ENCODE results near the gene GFRA1. TPM values are rescaled to one million over a fixed set of nuclear protein-coding genes. Genes with fewer than 3 reads are reported as not detected.

Gene GFRA1, protein sequence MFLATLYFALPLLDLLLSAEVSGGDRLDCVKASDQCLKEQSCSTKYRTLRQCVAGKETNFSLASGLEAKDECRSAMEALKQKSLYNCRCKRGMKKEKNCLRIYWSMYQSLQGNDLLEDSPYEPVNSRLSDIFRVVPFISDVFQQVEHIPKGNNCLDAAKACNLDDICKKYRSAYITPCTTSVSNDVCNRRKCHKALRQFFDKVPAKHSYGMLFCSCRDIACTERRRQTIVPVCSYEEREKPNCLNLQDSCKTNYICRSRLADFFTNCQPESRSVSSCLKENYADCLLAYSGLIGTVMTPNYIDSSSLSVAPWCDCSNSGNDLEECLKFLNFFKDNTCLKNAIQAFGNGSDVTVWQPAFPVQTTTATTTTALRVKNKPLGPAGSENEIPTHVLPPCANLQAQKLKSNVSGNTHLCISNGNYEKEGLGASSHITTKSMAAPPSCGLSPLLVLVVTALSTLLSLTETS
- under 1 TPM; 0.03 to 0.11 (median 0.08) TPM for total RNA-seq

GRCh38 chr10:116272440-116273283 is at the start of gene GFRA1:
TSS of gene GFRA1 (minus strand) at chr10:116273206. CDS start at chr10:116272029, 1,177 bp downstream.
- H3K9me3 Mint-ChIP-seq, result no peaks in the 10 kb centered on the region
- H3K4me1 Mint-ChIP-seq (ENCODE audit: low read depth), result peaks cover 4% of the 10 kb centered on the region
- no peaks in the 10 kb centered on the region for H3K36me3 Mint-ChIP-seq (ENCODE audit: insufficient read depth)
- peaks cover 53% of the 10 kb centered on the region for H3K27me3 Mint-ChIP-seq (ENCODE audit: low read depth)
- H3K4me3 Mint-ChIP-seq, result no peak within 1 kb of the TSS
- no peak for ATAC-seq
- no peak for DNase-seq

GRCh38 chr10:116316503-116316902 is 43.5 kb upstream of the GFRA1 start:
- no peaks in the 10 kb centered on the region for H3K36me3 Mint-ChIP-seq (ENCODE audit: insufficient read depth)
- ATAC-seq (no peak), DNase-seq (no peak)
- H3K4me3 Mint-ChIP-seq, result no peak overlapping the region
- H3K27me3 Mint-ChIP-seq (ENCODE audit: low read depth), result no peaks in the 10 kb centered on the region
- H3K4me1 Mint-ChIP-seq (ENCODE audit: low read depth), result no peaks in the 10 kb centered on the region
- no peaks in the 10 kb centered on the region for H3K9me3 Mint-ChIP-seq

DNA sequence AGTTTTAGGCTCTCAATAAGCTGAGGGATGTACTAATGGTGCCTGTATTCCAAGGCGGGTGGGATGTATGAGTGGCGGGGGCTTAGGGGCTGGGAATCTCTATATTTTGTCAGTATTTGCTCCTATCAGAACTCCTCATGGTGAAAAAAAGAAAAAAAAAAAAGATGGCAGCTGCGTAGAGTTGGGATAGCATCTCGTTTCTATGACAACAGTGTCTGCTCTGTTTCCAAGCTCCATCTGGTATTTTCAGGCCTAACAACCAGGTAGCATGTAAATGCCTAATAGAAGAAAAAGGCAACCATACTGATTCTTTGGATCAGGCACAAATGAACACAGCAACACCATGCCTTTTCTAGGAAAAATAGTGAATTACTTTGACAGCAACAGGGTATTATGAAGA is 39.5 kb upstream of the GFRA1 start:
- Mint-ChIP-seq H3K4me1 (ENCODE audit: low read depth) (no peaks in the 10 kb centered on the region), H3K4me3 (no peak overlapping the region), H3K9me3 (no peaks in the 10 kb centered on the region), H3K36me3 (ENCODE audit: insufficient read depth) (no peaks in the 10 kb centered on the region), H3K27me3 (ENCODE audit: low read depth) (no peaks in the 10 kb centered on the region)
- no peak for ATAC-seq
- DNase-seq, result no peak

- H3K27me3 Mint-ChIP-seq (ENCODE audit: low read depth), result no peaks in the 10 kb centered on the region
- no peaks in the 10 kb centered on the region for H3K36me3 Mint-ChIP-seq (ENCODE audit: insufficient read depth)
- H3K4me3 Mint-ChIP-seq, result no peak overlapping the region
- H3K9me3 Mint-ChIP-seq, result no peaks in the 10 kb centered on the region
- DNase-seq (no peak), ATAC-seq (no peak)
- no peaks in the 10 kb centered on the region for H3K4me1 Mint-ChIP-seq (ENCODE audit: low read depth)
Observed at GRCh38 chr10:116311706-116312490, 38.9 kb upstream of the GFRA1 start.

DNA sequence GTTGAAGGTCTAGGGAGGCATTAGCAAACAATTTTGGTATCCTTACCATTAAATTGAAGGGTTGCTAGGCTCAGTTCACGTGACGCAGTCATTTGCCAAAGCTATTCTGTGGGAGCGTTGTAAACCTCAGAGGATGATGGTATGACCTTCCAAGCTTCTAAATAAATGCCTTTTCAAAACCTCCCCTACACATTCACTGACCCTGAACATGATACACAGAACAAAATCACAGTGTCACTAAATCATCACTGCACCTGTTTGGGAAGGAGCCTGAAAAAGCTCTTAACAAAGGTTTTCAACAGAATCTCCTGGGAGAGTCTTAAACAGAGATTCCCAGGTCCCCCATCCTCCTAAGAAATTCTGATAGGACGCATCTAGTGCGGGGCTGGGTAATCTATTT is 38.0 kb upstream of the GFRA1 start:
- DNase-seq (no peak), ATAC-seq (no peak)
- Mint-ChIP-seq H3K4me3 (no peak overlapping the region), H3K27me3 (ENCODE audit: low read depth) (no peaks in the 10 kb centered on the region), H3K4me1 (ENCODE audit: low read depth) (no peaks in the 10 kb centered on the region), H3K36me3 (ENCODE audit: insufficient read depth) (no peaks in the 10 kb centered on the region), H3K9me3 (no peaks in the 10 kb centered on the region)

DNA sequence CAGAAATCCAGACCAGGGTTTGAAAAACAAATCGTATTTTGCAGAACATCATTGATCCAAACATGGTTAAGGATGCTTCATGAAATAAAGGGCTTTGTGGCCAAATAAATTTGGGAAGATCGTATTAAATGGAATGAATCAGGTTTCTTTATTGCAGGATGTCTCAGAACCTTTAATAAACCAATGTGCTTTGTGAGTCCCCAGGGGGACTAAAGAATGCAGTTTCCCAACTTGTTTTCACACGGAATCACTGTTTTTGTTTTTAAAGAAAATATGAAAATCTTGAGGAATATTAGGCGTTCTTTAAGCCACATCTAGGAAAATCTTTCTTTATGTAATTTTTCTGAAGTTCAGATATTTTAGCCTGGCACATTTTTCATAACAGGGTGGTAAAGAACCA is 34.4 kb upstream of the GFRA1 start:
- no peaks in the 10 kb centered on the region for H3K27me3 Mint-ChIP-seq (ENCODE audit: low read depth)
- no peaks in the 10 kb centered on the region for H3K36me3 Mint-ChIP-seq (ENCODE audit: insufficient read depth)
- ATAC-seq (no peak), DNase-seq (no peak)
- H3K4me3 Mint-ChIP-seq, result no peak overlapping the region
- H3K4me1 Mint-ChIP-seq (ENCODE audit: low read depth), result no peaks in the 10 kb centered on the region
- peaks cover 5% of the 10 kb centered on the region for H3K9me3 Mint-ChIP-seq

DNA sequence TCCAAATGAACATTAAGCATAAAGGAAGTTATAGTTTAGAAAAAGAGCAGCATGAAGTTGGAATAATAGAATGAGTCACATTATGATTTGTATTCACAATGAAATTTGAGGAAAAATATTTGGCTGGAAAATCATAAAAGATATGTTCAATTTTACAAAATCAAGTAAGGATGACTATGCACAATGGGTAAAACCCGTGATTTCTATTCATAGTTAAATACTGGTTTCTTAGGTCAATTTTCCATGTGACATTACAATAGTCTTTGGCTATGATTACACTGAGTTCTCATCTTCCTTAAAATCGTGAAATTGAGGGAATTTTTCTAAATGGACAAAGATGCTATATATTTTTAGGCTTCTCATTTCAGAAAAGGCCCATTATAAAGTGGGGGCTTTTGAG is 33.8 kb upstream of the GFRA1 start:
- Mint-ChIP-seq H3K4me3 (no peak overlapping the region), H3K4me1 (ENCODE audit: low read depth) (no peaks in the 10 kb centered on the region), H3K9me3 (peaks cover 5% of the 10 kb centered on the region), H3K27me3 (ENCODE audit: low read depth) (no peaks in the 10 kb centered on the region), H3K36me3 (ENCODE audit: insufficient read depth) (no peaks in the 10 kb centered on the region)
- ATAC-seq (no peak), DNase-seq (no peak)

GRCh38 chr10:116304923-116305322 is 31.9 kb upstream of the GFRA1 start:
- no peaks in the 10 kb centered on the region for H3K4me1 Mint-ChIP-seq (ENCODE audit: low read depth)
- no peak overlapping the region for H3K4me3 Mint-ChIP-seq
- H3K27me3 Mint-ChIP-seq (ENCODE audit: low read depth), result no peaks in the 10 kb centered on the region
- H3K36me3 Mint-ChIP-seq (ENCODE audit: insufficient read depth), result no peaks in the 10 kb centered on the region
- DNase-seq (no peak), ATAC-seq (no peak)
- H3K9me3 Mint-ChIP-seq, result peaks cover 5% of the 10 kb centered on the region

- Mint-ChIP-seq H3K36me3 (ENCODE audit: insufficient read depth) (no peaks in the 10 kb centered on the region), H3K4me3 (no peak overlapping the region), H3K9me3 (peaks cover 5% of the 10 kb centered on the region), H3K4me1 (ENCODE audit: low read depth) (no peaks in the 10 kb centered on the region), H3K27me3 (ENCODE audit: low read depth) (peaks cover 2% of the 10 kb centered on the region)
- ATAC-seq (no peak), DNase-seq (no peak)
Observed at GRCh38 chr10:116300542-116300941, 27.5 kb upstream of the GFRA1 start.

DNA sequence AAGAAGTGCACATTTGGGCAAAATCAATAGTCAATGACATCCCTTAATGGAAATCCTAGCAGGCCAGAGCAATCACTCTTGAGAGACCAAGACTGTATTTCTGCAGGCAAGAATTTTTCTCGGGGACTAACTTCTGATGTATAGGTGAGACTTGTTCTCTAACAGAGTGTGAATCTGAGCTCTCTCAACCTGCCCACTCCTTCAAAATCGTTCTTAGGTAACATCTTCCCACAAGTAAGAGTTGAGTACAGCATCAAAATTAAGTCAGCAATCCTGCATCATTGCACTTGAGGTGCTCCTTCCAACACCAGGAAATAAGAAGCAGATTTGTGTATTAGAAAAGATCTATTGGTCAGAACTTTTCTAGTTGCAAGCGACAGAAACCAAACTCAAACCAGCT is 25.6 kb upstream of the GFRA1 start:
- Mint-ChIP-seq H3K36me3 (ENCODE audit: insufficient read depth) (no peaks in the 10 kb centered on the region), H3K4me3 (no peak overlapping the region), H3K4me1 (ENCODE audit: low read depth) (no peaks in the 10 kb centered on the region), H3K27me3 (ENCODE audit: low read depth) (peaks cover 2% of the 10 kb centered on the region), H3K9me3 (peaks cover 5% of the 10 kb centered on the region)
- no peak for DNase-seq
- ATAC-seq, result no peak

DNA sequence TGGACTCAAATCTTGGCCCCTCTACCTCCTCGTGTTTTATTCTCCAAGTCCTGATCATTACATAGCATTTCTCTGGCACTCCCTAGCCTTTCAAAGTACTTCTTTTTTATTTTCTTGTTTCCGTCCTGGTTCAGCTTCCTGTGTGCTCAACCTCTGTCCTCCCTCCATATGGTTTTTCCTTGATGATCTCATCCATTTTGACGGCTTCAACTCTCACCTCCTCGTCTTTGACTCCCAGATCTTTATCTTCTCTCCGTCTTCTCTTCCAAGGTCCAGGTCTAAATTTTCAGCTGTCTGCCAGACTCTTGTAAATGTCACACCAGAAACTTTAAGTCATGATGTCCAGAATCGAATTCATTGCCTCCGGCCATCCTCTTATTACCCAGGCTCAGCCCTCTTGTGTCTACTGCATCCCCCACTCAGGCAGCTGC is 23.3 kb upstream of the GFRA1 start:
- H3K9me3 Mint-ChIP-seq, result no peaks in the 10 kb centered on the region
- ATAC-seq (no peak), DNase-seq (no peak)
- H3K36me3 Mint-ChIP-seq (ENCODE audit: insufficient read depth), result no peaks in the 10 kb centered on the region
- H3K4me3 Mint-ChIP-seq, result no peak overlapping the region
- H3K4me1 Mint-ChIP-seq (ENCODE audit: low read depth), result no peaks in the 10 kb centered on the region
- peaks cover 2% of the 10 kb centered on the region for H3K27me3 Mint-ChIP-seq (ENCODE audit: low read depth)

DNA sequence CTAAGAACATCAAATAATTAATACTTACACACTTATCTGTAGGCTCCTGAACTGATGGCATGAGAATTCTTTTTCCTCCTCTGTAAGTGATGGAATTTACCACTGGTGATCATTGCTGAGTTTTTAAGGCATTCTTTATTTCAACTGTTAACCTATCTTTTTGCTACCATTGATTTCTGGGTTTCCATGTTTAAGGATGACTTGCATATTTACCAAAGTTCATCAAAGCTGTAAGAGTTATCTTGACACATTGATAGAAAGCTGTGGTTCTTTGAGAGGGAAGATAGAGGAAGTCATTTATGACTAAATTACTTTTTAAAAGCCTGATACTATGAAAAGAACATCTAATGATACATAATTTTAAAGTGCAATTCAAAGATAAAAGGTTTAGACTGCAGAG is 19.5 kb upstream of the GFRA1 start:
- DNase-seq (no peak), ATAC-seq (no peak)
- H3K4me1 Mint-ChIP-seq (ENCODE audit: low read depth), result no peaks in the 10 kb centered on the region
- H3K27me3 Mint-ChIP-seq (ENCODE audit: low read depth), result peaks cover 2% of the 10 kb centered on the region
- H3K9me3 Mint-ChIP-seq, result peaks cover 4% of the 10 kb centered on the region
- no peak overlapping the region for H3K4me3 Mint-ChIP-seq
- no peaks in the 10 kb centered on the region for H3K36me3 Mint-ChIP-seq (ENCODE audit: insufficient read depth)

- H3K27me3 Mint-ChIP-seq (ENCODE audit: low read depth), result no peaks in the 10 kb centered on the region
- no peak overlapping the region for H3K4me3 Mint-ChIP-seq
- no peaks in the 10 kb centered on the region for H3K4me1 Mint-ChIP-seq (ENCODE audit: low read depth)
- ATAC-seq (no peak), DNase-seq (no peak)
- no peaks in the 10 kb centered on the region for H3K36me3 Mint-ChIP-seq (ENCODE audit: insufficient read depth)
- peaks cover 6% of the 10 kb centered on the region for H3K9me3 Mint-ChIP-seq
Observed at GRCh38 chr10:116289652-116290051, 16.6 kb upstream of the GFRA1 start.

DNA sequence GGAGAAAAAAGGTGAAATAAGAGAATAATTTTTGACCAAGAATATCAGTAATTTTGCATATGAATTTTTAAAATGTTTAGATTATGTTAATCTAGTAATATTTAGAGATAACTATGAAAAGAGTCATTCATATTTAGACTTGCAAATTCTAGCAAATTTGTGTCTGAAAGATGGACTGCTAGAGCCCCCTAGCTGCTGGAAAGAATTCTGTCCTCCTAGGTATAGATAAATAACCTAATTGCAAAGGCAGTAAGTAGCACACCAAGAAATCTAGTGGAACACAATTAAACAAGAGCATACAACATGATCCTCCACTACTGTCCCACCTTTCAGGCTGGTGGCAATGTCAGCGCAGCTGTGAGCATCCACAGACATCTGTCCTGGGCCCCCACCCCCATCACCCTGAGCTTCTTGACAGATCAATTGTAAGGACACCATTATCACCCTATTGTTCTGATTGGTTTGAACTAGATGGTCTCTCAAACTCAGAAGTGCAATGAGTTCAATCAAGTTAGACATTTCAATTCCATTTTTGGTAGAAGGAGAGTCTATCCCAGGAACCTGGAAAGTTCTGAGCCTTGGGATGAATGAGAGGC is 15.0 kb upstream of the GFRA1 start:
- Mint-ChIP-seq H3K27me3 (ENCODE audit: low read depth) (peaks cover 3% of the 10 kb centered on the region), H3K36me3 (ENCODE audit: insufficient read depth) (no peaks in the 10 kb centered on the region), H3K4me1 (ENCODE audit: low read depth) (no peaks in the 10 kb centered on the region), H3K9me3 (peaks cover 6% of the 10 kb centered on the region), H3K4me3 (no peak overlapping the region)
- no peak for DNase-seq
- no peak for ATAC-seq

Data from activated T-cell treated with anti-CD3 and anti-CD28 coated beads, Interleukin-2, amount 50 U/mL, for 4 hours (primary cell).